Naive thymus-derived CD4-positive, alpha-beta T cell (primary cell): ENCODE data around the gene STX8. TPM values are rescaled to one million over a fixed set of nuclear protein-coding genes. Genes with fewer than 3 reads are reported as not detected.
A peak's percentile ranks its signal among the peaks of the same experiment; 100 is the strongest.

ENCODE experiments used
- ATAC-seq: fragments of 150-1000 bp; cut with Tn5 transposase; 2 replicates; pipeline ENCODE4 v1.10.0; 2021; ENCODE audit warnings: mild to moderate bottlenecking, moderate library complexity
- CTCF ChIA-PET: fragments of 350-600 bp; sonication (Branson Sonifier 250); formaldehyde crosslinking; loops from one replicate; lab custom pipeline; 2021; ENCODE audit warnings: antibody characterized with exemption; lab: Charles Lee
- POLR2A ChIA-PET: fragments of 350-600 bp; sonication (Branson Sonifier 250); formaldehyde crosslinking; loops from one replicate; lab custom pipeline; 2021; ENCODE audit warnings: antibody characterized with exemption, inconsistent platforms; lab: Charles Lee
- DNase-seq, 9 donors: peaks; one replicate each; pipeline versions ENCODE4 v3.0.0 to v3.0.0-alpha.2; 2020 to 2022; ENCODE audit warnings: mixed read lengths in 1 of 9
- H3K27ac ChIP-seq: one replicate; pipeline ENCODE4 v1.7.0; 2013; ENCODE audit warnings: mild to moderate bottlenecking, low read depth, low read length, moderate library complexity
- H3K27me3 ChIP-seq, 2 donors: one replicate each; pipeline ENCODE4 v1.7.0; 2013; ENCODE audit warnings: low read length in 2 of 2, mild to moderate bottlenecking in 2 of 2, moderate library complexity in 2 of 2; ENCODE audit not compliant: control insufficient read depth in 2 of 2, insufficient read depth in 2 of 2
- H3K36me3 ChIP-seq, 3 experiments: 1 replicate in 2 of 3; 2 replicates in 1 of 3; pipeline ENCODE4 v1.7.0; 2013; ENCODE audit warnings: low read length in 3 of 3, mild to moderate bottlenecking in 3 of 3, moderate library complexity in 1 of 3; ENCODE audit not compliant: insufficient read depth in 3 of 3, control insufficient read depth in 2 of 3
- H3K4me1 ChIP-seq, 2 donors: one replicate each; pipeline ENCODE4 v1.7.0; 2013; ENCODE audit warnings: low read length in 2 of 2, mild to moderate bottlenecking in 2 of 2, moderate library complexity in 1 of 2; ENCODE audit not compliant: control insufficient read depth in 2 of 2, insufficient read depth in 2 of 2
- H3K4me3 ChIP-seq: 2 replicates; pipeline ENCODE4 v1.7.0; 2013; ENCODE audit warnings: mild to moderate bottlenecking, low read length
- H3K9me3 ChIP-seq, 3 experiments: 1 replicate in 2 of 3; 2 replicates in 1 of 3; pipeline ENCODE4 v1.7.0; 2013; ENCODE audit warnings: low read length in 3 of 3; ENCODE audit not compliant: control insufficient read depth in 2 of 3
- H3K27ac Mint-ChIP-seq, 9 donors: one replicate each; pipeline ENCODE4 v1.8.0; 2020 to 2022; ENCODE audit warnings: mixed read lengths in 9 of 9, mild to moderate bottlenecking in 8 of 9, moderate library complexity in 5 of 9, inconsistent platforms in 2 of 9
- H3K27me3 Mint-ChIP-seq, 5 donors: one replicate each; pipeline ENCODE4 v1.8.0; 2021 to 2022; ENCODE audit warnings: mixed read lengths in 5 of 5, mild to moderate bottlenecking in 1 of 5
- H3K36me3 Mint-ChIP-seq, 5 donors: one replicate each; pipeline ENCODE4 v1.8.0; 2020 to 2022; ENCODE audit warnings: mixed read lengths in 5 of 5, mild to moderate bottlenecking in 3 of 5, inconsistent platforms in 1 of 5
- H3K4me1 Mint-ChIP-seq, 7 donors: one replicate each; pipeline ENCODE4 v1.8.0; 2020 to 2022; ENCODE audit warnings: mixed read lengths in 7 of 7, mild to moderate bottlenecking in 3 of 7, inconsistent platforms in 1 of 7
- H3K4me3 Mint-ChIP-seq, 10 donors: one replicate each; pipeline ENCODE4 v1.8.0; 2020 to 2022; ENCODE audit warnings: mild to moderate bottlenecking in 10 of 10, mixed read lengths in 10 of 10, moderate library complexity in 6 of 10, inconsistent platforms in 2 of 10
- H3K9me3 Mint-ChIP-seq, 11 donors: one replicate each; pipeline ENCODE4 v1.8.0; 2020 to 2022; ENCODE audit warnings: mixed read lengths in 11 of 11, mild to moderate bottlenecking in 4 of 11, inconsistent platforms in 1 of 11, moderate library complexity in 1 of 11
- intact Hi-C, 2 donors: fragments of 100-400 bp; cut with micrococcal nuclease; formaldehyde crosslinking; loops; one replicate each; pipeline ENCODE4 v1.15.1; 2023
- polyA plus RNA-seq, 2 donors: library from polyadenylated mRNA; unstranded; fragments of 300-500 nt; fragmentation: Illumina TruSeq; gene quantifications; one replicate each; pipeline ENCODE4 v1.2.3, GENCODE V29; 2021
- total RNA-seq, 6 experiments: library from RNA in 5 of 6; stranded (reverse) in 5 of 6; gene quantifications; 1 replicate in 5 of 6; 2 replicates in 1 of 6; pipeline ENCODE4 v1.2.3 and lab custom pipeline; 2021 to 2026

STX8 gene
- total and polyA plus RNA-seq, 7 experiments from 2014 or later, result 45.1 to 116 (median 67.5) TPM

- intact Hi-C loops, result no loop called here
- Histone ChIP-seq H3K27me3 (no peaks in the 10 kb centered on the region), H3K27ac (no peak overlapping the region), H3K4me3 (no peak overlapping the region), H3K9me3 (no peaks in the 10 kb centered on the region), H3K4me1 (peaks cover 5 to 11% of the 10 kb centered on the region in 2 donors), H3K36me3 (no peaks in the 10 kb centered on the region)
- ChIA-PET CTCF (no interaction called here), POLR2A (no interaction called here)
- DNase-seq (no peak), ATAC-seq (no peak)
- Mint-ChIP-seq H3K27me3 (no peaks in the 10 kb centered on the region), H3K4me3 (no peak overlapping the region), H3K9me3 (no peaks in the 10 kb centered on the region), H3K4me1 (peaks cover 10 to 25% (median 18%) of the 10 kb centered on the region in 7 donors), H3K36me3 (peaks cover 0 to 30% (median 4%) of the 10 kb centered on the region in 5 donors), H3K27ac (peak overlapping the region in 1 of 9 donors; percentile 1)
These were observed 100.4 kb downstream of the STX8 start for GRCh38 chr17:9475101-9475658.

GRCh38 chr17:9473711-9474110 is 101.9 kb downstream of the STX8 start:
- Histone ChIP-seq H3K9me3 (no peaks in the 10 kb centered on the region), H3K36me3 (no peaks in the 10 kb centered on the region), H3K27ac (no peak overlapping the region), H3K4me3 (no peak overlapping the region), H3K4me1 (peaks cover 12 to 22% of the 10 kb centered on the region in 2 donors), H3K27me3 (no peaks in the 10 kb centered on the region)
- peaks cover 20 to 38% (median 33%) of the 10 kb centered on the region in 7 donors for H3K4me1 Mint-ChIP-seq
- H3K9me3 Mint-ChIP-seq, result no peaks in the 10 kb centered on the region
- ChIA-PET POLR2A (no interaction called here), CTCF (no interaction called here)
- intact Hi-C loops, result no loop called here
- ATAC-seq, result no peak
- H3K4me3 Mint-ChIP-seq, result no peak overlapping the region
- H3K27ac Mint-ChIP-seq, result no peak overlapping the region
- H3K27me3 Mint-ChIP-seq, result no peaks in the 10 kb centered on the region
- DNase-seq, result no peak
- H3K36me3 Mint-ChIP-seq, result peaks cover 0 to 30% (median 7%) of the 10 kb centered on the region in 5 donors

DNA sequence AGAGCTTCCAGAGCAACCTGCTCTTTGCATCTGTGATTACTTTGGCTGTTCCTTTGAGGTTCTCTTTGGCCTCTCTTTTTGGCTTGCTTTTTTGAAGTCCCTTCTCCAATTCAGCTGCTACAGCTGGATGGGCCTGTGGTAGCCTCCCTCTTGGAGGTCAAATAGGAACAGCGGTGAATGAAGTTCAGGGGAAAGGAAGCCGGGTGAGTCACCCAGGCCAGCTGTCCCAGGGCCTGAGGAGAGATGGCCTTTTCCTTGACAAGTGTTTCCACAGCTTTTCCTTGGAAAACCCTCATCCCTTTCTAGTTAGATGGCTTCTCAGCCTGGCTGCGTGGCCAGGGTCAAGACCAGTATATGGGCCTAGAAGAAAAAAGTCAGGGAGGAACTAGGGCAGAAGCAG is 103.1 kb downstream of the STX8 start:
- Mint-ChIP-seq H3K27me3 (no peaks in the 10 kb centered on the region), H3K36me3 (peaks cover 0 to 30% (median 7%) of the 10 kb centered on the region in 5 donors), H3K4me1 (peaks cover 20 to 43% (median 38%) of the 10 kb centered on the region in 7 donors), H3K27ac (peak overlapping the region in 7 of 9 donors; percentile 17 to 84 (median 54)), H3K4me3 (no peak overlapping the region), H3K9me3 (no peaks in the 10 kb centered on the region)
- ChIA-PET POLR2A (no interaction called here), CTCF (no interaction called here)
- H3K9me3 ChIP-seq, result no peaks in the 10 kb centered on the region
- no peaks in the 10 kb centered on the region for H3K27me3 ChIP-seq
- peaks cover 12 to 23% of the 10 kb centered on the region in 2 donors for H3K4me1 ChIP-seq
- no peaks in the 10 kb centered on the region for H3K36me3 ChIP-seq
- ATAC-seq, result no peak
- no peak for DNase-seq
- H3K27ac ChIP-seq, result no peak overlapping the region
- H3K4me3 ChIP-seq, result no peak overlapping the region
- intact Hi-C loops, result no loop called here

DNA sequence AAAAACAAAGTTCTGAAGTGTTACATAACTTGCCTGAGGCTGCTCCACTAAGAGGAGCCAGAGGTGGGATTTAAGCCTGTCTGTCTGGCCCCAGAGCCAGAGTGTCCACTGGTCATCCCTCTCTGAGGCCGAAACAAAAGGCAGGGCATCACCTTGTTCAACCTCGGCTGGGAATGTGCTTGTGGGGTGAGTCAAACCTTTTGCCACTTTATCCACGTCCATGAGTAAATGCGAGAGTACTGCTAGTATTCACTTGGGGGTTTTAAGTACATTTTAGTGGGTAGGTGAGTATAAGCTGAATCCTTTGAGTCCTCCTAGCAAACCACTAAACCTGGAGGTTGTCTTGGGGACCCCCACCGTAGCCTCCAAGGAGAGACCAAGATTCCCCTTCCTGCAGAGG is 103.5 kb downstream of the STX8 start:
- Mint-ChIP-seq H3K27me3 (no peaks in the 10 kb centered on the region), H3K36me3 (peaks cover 0 to 26% (median 5%) of the 10 kb centered on the region in 5 donors), H3K27ac (peak overlapping the region in 8 of 9 donors; percentile 20 to 84 (median 58)), H3K4me3 (peak overlapping the region in 2 of 10 donors; percentile 9 to 53), H3K9me3 (no peaks in the 10 kb centered on the region), H3K4me1 (peaks cover 20 to 43% (median 38%) of the 10 kb centered on the region in 7 donors)
- Histone ChIP-seq H3K4me1 (peaks cover 12 to 23% of the 10 kb centered on the region in 2 donors), H3K27me3 (no peaks in the 10 kb centered on the region), H3K9me3 (no peaks in the 10 kb centered on the region), H3K36me3 (no peaks in the 10 kb centered on the region), H3K4me3 (no peak overlapping the region), H3K27ac (no peak overlapping the region)
- ChIA-PET POLR2A (no interaction called here), CTCF (no interaction called here)
- ATAC-seq (no peak), DNase-seq (no peak)
- intact Hi-C loops, result no loop called here

GRCh38 chr17:9470171-9470570 is 105.4 kb downstream of the STX8 start:
- ChIA-PET POLR2A (no interaction called here), CTCF (no interaction called here)
- Mint-ChIP-seq H3K27me3 (no peaks in the 10 kb centered on the region), H3K9me3 (no peaks in the 10 kb centered on the region), H3K4me3 (peak overlapping the region; percentile 39 to 86 (median 68)), H3K36me3 (peaks cover 0 to 16% (median 4%) of the 10 kb centered on the region in 5 donors), H3K4me1 (peaks cover 20 to 49% (median 40%) of the 10 kb centered on the region in 7 donors), H3K27ac (peak overlapping the region; percentile 72 to 91 (median 83))
- Histone ChIP-seq H3K36me3 (no peaks in the 10 kb centered on the region), H3K4me1 (peaks cover 12 to 23% of the 10 kb centered on the region in 2 donors), H3K4me3 (no peak overlapping the region), H3K27ac (peak overlapping the region; percentile 53), H3K9me3 (no peaks in the 10 kb centered on the region), H3K27me3 (no peaks in the 10 kb centered on the region)
- ATAC-seq (peak; percentile 48), DNase-seq (peak in 4 of 9 donors; percentile 17 to 28 (median 22))
- intact Hi-C loops, result no loop called here

- H3K4me3 Mint-ChIP-seq, result peak overlapping the region in 3 of 10 donors; percentile 15 to 73 (median 16)
- no peaks in the 10 kb centered on the region for H3K36me3 ChIP-seq
- no peaks in the 10 kb centered on the region for H3K9me3 ChIP-seq
- no peaks in the 10 kb centered on the region for H3K9me3 Mint-ChIP-seq
- H3K27me3 ChIP-seq, result no peaks in the 10 kb centered on the region
- no peak overlapping the region for H3K27ac ChIP-seq
- H3K4me3 ChIP-seq, result no peak overlapping the region
- POLR2A ChIA-PET, result no interaction called here
- CTCF ChIA-PET, result no interaction called here
- no peaks in the 10 kb centered on the region for H3K27me3 Mint-ChIP-seq
- DNase-seq (no peak), ATAC-seq (no peak)
- H3K4me1 ChIP-seq, result peaks cover 15 to 23% of the 10 kb centered on the region in 2 donors
- intact Hi-C loops, result no loop called here
- peak overlapping the region in 4 of 9 donors; percentile 1 to 86 (median 36) for H3K27ac Mint-ChIP-seq
- H3K4me1 Mint-ChIP-seq, result peaks cover 23 to 61% (median 49%) of the 10 kb centered on the region in 7 donors
- H3K36me3 Mint-ChIP-seq, result peaks cover 0 to 14% (median 5%) of the 10 kb centered on the region in 5 donors
These were observed 106.7 kb downstream of the STX8 start for GRCh38 chr17:9468937-9469336.

- Mint-ChIP-seq H3K4me1 (peaks cover 23 to 61% (median 48%) of the 10 kb centered on the region in 7 donors), H3K4me3 (no peak overlapping the region), H3K27me3 (no peaks in the 10 kb centered on the region), H3K9me3 (no peaks in the 10 kb centered on the region), H3K27ac (peak overlapping the region in 2 of 9 donors; percentile 32 to 73), H3K36me3 (peaks cover 0 to 14% (median 5%) of the 10 kb centered on the region in 5 donors)
- DNase-seq, result no peak
- ChIA-PET POLR2A (no interaction called here), CTCF (no interaction called here)
- intact Hi-C loops, result no loop called here
- no peak overlapping the region for H3K27ac ChIP-seq
- no peaks in the 10 kb centered on the region for H3K36me3 ChIP-seq
- no peaks in the 10 kb centered on the region for H3K9me3 ChIP-seq
- no peak overlapping the region for H3K4me3 ChIP-seq
- no peaks in the 10 kb centered on the region for H3K27me3 ChIP-seq
- peaks cover 15 to 23% of the 10 kb centered on the region in 2 donors for H3K4me1 ChIP-seq
- no peak for ATAC-seq
These were observed 107.1 kb downstream of the STX8 start for GRCh38 chr17:9468532-9468931.
